GM21423 (cell line): ENCODE measurements around the gene AVEN.

Experiments used
- ATAC-seq: cut with Tn5 transposase; IDR thresholded peaks from one replicate; pipeline ENCODE4 v1.9.1; 2021; ENCODE audit warnings: mild to moderate bottlenecking, moderate library complexity; ENCODE audit not compliant: unreplicated experiment

The AVEN gene

DNA sequence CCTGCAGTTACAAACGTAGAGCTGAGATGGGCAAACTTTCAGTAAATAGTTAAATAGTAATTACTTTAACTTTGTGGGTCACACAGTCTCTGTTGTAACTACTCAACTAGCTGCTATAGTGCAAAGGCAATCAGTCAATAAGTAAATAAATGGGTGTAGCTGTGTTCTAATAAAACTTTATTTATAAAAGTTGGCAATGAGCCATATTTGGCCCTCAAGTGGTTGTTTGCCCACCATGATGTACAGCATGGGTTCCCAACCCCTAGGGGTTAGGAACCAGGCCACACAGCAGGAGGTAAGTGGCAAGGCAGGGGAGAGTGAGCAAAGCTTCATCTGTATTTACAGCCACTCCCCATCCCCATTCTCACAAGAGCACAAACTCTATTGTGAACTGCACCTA is 115.6 kb downstream of the AVEN start:
- no peak for ATAC-seq

DNA sequence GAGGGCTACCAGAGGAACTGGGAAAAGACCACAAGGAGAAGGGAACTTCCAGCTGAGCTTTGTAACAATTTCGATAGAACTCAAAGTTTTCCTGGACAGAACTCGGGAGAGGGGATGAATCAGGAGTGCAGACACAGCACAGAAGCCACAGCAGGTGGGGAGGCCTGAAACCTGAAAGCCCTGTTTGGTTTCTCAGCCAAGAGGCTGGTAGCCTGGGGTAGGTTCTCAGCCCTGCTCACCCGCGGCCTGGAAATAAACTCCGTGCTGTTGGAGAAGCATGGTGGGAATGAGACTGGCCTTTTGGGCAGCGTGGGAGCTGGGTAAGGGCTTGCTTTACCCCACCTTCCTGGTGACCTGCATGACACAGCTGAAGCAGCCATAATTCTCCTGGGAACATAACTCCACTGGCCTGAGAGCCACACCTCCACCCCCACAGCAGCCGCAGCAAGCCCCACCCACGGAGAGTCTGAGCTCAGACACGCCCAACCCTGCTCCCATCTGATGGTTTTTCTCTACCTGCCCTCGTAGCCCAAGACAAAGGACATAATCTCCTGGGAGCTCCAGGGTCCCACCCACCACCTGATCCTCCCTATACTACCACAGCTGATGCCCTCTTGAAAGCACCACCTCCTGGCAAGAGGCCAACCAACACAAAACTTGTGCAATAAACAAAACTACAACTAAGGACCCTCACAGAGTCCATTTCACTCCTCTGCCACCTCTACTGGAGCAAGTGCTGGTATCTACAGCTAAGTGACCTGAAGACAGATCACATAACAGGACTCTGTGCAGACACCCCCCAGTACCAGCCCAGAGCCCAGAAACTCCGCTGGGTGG is 123.2 kb downstream of the AVEN start:
- ATAC-seq: no peak

DNA sequence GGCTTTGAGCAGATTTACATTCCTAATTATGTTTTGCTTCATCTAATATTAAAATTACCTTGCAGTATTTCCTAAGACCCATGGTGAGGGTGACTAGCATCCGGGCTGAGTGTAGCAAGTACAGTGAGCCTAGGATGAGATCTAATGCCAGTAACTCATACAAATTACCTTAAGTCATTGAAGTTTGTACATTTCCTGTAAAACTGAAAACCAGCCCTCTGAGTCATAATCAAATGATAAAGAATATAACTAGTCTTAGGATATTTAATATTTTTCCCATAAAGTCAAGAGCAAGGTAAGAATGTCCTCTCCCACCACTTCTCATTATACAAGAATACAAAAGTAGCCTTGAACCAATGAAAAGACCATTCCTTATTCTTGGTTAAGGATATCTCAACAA is 125.5 kb downstream of the AVEN start:
- ATAC-seq: no peak

DNA sequence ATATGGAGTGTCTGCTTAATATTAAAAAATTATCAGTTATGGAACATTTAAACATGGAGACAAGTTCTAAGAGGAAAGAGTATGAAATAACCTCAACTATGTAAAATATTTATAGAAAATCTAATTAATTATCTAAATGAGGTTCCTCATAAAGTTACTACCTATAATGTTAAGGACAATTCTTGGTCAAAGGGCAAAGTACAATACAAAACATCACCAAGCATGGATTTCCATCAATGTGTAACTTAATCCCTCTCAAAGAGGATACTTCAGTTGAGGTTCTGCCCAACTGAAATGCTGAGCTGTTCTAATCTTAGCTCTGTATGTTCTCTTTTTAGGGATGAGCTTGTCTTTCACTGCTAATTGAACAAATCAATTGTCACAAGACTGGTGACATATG is 126.7 kb downstream of the AVEN start:
- no peak for ATAC-seq

DNA sequence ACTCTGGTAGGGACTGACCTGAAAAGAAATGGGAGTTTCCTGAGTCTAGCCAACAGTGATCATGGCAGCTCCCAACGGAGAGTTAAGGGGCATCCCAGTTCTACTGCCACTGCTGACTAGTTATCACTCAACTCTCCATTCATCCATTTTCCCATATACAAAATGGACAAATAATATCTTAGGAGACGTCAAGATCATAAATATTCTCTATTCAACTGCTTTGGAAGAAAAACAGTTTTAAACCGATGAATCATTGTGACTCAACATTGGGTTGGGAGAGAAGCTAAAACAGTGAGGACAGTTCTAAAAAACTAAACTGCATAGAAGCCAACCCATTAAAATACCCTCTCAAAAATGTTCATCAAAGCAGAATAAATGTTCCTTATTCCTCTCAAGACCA is 128.3 kb downstream of the AVEN start:
- ATAC-seq: no peak

DNA sequence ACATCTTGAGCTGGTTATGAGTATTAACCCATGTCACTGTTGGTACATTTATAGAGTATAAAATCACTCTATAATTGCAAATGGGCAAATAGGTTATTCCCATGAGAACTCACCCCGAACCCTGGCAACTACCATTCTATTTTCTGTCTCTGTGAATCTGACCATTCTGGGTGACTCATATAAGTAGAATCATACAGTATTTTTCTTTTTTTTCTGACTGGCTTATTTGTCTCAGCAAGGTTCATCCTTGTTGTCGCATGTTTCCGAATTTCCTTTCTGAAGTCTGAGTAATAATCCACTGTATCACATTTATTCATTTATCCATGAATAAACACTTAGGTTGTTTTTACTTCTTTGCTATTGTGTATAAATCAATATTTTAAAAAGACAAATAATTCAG is 130.6 kb downstream of the AVEN start:
- ATAC-seq: no peak

DNA sequence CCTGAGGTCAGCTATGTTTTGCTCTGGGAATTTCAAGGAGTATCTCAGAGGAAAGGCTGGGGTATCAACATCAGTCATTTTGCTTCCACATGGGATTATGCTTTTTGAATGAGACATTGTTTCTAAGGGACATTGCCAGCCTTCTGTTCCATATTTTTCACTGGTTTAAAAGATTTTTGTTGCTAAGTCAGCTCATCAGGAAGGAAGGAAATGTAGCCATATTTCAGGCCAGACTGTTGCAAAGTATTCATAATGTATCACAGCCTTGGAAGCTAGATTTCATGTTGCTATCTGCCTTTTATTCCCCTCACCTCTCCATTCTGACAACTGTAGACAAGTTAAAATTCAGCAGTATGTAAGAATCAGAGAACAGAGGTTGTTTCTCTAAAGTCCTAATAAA is 131.7 kb downstream of the AVEN start:
- ATAC-seq: no peak

DNA sequence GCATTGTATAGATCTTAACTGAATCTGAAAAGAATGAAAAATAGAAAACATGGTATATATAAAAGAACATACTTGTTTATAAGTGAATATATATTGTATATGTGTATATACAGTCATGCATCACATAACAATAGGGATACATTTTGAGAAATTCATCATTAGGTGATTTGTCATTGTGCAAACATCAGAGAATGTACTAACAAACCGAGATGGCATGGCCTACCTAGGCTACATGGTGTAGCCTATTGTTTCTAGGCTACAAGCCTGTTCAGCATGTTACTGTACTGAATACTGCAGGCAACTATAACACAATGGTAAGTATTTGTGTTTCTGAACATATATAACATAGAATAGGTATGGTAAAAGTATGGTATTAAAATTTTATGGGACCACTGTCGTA is 135.3 kb downstream of the AVEN start:
- no peak for ATAC-seq

DNA sequence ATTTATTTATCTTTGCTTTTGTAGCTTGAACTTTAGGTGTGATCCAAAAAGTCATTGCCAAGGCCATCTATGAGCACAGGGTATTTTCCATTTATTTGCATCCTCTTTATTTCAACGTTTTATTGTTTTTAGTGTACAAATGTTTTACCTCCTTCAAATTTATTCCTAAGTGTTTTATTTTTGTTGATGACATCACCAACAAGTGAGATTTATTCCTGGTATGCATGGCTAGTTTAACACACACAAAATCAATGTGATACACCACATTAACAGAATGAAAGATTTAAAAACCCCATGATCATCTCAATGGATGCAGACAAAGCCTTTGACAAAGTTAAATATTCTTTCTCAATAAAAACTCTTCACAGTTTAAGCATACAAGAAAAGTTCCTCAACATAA is 137.0 kb downstream of the AVEN start:
- no peak for ATAC-seq

DNA sequence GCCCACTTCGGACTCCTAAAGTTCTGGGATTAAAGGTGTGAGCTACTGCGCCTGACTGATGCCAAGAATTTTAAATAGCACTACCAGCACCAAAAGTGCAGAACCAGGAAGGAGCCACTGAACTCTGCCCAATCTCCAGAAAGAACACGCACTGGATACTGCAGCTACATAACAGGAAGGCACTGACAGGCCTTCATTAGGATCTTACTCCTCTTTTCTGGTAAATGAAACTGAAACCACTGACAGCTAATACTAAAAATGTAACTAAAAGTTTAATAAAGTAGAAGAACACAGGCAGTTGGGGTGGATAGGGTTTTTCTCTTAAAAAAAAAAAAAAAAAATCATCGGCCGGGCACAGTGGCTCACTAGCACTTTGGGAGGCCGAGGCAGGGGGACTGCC is 144.8 kb downstream of the AVEN start:
- peak; percentile 55 for ATAC-seq

DNA sequence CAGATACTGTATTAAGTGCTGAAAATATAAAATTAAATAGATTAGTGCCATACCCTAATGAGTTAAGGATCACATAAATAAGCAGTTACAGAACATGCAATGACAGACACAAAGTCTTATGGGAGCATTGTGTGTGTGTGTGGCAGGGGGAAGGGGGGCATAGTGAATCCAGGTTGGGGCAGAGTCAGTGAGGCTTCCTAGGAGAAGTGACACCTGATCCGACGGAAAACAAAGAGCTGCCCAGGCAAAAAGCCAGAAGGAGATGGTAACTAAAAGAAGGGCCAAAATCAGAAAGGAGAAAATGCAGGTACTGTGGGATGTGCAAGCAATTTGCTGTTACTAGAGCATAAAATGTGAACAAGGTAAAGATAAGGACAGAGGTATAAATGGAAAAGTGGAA is 150.8 kb downstream of the AVEN start:
- ATAC-seq: no peak

DNA sequence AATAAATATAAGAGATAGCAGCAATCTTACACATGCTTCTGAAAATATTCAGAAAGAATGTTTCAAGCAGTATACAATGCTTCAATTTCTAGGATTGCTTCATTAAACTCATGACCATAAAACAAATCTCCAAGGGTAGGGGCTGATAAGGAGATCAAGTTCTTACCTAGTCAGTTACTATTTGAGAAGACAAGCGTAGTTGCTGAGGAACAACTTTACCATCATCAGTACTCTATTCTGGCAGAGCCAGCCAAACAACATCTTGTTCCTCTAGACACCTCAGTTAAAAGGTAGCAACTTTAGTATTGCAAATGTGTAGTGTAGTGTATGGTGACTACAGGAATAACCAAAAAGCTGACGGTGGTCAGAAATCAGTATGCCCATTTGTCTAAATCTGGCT is 156.1 kb downstream of the AVEN start:
- ATAC-seq: no peak

DNA sequence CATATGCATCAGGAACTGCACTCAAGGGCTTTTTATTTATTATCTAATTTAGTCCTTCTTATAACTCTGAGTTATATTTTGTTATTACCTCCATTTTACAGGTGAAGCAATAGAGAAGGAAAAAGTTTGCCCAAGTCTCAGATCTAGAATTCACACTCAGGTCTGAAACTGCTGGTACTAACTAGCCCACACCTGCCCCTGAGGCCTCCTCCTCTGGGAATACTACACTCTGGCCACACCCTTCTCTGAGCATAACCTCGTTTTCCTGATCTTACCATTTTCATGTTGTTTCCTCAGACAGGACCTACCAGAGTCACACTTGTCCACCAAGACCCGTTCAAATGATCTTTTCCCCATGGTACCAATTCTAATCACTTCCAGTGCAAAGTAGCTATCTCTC is 164.8 kb downstream of the AVEN start:
- no peak for ATAC-seq

DNA sequence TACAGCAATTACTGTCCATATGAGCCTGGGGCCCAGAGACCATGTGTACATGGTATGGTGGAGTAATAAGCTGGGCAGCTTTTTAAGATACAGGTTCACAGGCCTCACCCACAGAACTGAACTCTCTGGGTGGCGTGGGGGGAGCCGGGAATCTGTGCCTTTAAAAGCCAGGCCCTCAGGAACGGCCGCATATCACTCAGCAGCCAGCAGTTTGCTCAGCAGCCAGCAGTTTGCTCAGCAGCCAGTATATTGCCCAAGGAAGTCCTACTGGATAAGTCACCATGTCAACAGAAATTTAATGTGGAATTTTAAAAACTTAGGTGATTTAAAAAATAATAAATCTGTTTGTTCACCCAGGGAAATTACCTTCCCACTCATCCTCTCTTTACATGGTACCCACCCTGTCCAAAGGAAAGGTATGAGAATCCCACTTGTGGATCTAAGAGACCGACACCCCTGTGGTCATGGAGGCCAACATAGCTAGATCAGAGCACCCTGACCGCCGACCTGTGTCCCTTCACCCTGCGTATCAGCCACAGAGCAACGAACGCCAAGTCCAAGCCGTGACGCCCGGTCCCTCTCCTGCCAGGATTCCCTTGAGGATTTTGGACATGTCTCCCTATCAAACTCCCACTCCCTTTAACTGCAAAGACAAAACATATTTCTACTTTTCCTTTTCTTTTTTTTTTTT is 166.4 kb downstream of the AVEN start:
- no peak for ATAC-seq

DNA sequence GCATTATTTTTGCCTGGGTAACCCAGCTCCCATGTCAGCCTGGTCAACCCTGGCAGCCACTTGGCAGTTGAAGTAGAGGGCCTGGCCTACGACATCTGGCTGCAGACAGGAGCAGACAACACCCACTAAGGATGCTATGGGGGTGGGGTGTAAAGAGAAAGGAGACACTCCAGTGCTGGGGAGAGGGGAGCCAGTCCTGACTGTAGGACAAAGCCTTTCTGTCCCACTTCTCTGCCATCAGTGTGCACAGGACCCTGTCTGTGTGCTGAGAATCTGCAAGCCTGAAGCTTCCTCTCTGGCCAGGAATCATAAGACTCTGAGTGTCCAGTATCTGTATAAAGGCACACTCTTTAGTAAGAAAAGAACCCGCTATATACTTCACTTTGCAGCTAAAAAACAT is 167.0 kb downstream of the AVEN start:
- no peak for ATAC-seq

DNA sequence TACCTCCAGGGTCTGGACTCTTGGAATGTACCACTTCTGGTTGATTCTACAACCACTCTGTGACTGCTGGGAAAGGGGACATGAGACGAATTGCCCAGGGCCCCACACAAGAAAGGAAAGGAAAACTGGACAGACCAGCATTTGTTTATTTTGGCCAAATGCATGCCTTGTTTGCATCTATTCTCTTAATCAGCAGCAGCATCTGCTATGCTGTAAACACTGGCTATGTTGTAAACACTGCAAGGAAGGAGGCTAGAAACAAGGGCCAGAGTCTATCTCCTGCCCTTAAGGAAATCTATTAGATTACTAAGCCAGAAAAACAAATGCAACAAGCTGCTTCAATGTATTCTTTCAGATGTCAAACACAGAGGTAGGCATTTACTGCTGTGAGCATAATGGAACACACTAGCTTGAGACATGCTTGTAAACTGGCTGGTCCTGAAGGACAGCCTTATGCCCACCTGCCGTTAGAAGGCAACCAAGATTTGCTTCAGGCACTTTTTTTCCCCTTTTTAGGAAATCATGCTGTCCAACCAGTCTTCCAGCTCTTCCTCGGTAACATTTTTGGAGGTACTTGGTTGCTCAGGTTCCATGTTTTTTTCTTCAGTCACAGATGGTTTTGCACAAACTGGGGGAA is 172.8 kb downstream of the AVEN start:
- no peak for ATAC-seq

DNA sequence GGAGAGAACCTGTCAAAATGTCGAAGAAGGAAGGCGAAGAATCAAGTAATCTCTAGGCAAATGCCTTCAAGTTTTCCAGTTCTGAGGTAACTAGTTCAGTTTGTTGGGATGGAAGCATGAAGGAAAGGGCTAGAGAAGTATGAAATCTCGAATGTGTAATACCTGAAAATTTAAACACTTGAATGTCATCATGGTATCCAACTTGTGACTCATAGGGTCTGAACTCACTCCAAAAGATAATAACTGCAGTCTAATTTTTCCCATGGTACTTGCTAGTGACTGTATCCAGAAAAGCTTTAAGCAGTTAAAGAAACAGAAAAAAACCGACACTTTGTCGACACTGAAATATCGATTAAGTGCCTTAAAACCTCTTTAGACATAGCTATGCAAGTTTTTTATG is 173.6 kb downstream of the AVEN start:
- ATAC-seq: no peak

DNA sequence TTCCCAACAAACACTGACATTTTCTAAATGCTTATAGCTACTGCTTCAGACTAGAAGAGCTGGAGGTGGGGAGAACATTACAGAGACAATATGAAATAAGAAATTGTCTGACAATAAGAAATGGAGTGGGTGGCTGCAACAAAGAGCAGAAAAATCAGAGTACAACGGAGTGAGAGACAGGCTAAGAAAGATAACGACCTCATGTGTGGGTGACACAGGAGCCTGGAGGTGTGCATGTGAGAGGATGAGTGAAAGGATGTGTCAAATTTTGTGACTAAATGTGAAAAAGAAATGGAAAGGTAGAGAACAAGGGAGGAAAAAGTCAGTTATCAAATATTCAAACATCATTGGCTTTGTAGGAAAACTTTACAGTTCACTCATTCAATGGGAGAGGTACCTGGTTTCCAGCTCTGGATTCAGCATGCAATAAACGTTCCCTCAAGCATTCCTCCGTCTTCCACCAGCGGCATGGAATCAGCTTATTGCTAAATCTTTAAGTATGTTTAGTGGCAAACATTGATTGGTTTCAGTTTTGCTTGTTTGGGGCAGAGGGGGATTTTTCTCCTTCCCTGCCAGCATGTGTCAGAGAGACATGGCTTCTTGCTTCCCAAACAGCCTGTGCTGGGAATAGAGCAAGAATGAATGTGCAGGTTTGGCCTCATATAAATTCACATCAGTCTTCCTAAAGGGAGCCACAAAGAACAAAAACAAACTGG is 174.5 kb downstream of the AVEN start:
- ATAC-seq: no peak

DNA sequence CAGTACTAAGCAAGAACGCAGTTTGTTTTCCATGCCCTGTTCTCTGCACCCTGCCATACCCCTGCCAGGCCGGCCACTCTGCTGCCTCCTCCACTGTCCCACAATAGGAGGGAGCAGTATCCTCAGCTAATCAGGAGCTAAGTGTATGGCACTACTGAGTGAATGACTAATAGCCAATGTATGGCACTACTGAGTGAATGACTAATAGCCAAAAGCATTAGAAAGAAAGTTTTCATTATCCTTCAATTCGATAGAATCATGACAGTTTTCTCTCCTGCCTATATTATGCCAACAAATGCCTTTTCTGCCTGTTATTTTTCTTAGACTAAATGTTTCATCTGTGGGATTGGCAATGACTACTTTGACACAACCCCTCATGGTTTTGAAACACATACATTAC is 178.2 kb downstream of the AVEN start:
- ATAC-seq: no peak

DNA sequence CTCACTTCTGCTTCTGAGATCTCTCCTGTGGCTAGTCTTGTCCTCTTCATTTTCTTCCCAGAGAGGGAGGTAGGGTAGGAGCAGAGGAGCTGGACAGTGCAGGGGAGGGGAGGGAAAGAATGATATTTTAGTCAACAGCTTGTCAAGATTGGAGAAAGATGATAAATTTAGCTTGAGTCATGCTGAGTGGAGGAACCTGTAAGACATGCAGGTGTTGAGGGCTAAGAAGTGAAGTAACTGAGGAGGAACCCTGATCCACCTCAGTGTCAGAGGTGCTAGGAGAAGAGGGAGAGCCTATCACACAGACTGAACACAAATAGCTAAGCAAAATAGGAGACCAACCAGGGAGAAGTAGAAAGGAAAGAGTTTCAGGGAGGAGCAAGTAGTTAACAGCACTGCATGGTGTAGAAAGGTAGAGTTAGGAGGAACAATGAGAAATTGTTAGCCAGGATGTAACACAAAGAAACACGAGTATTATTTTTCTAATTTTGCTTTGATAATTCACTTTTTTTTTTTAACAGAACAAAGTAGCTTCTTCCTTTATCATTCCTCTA is 178.9 kb downstream of the AVEN start:
- ATAC-seq: no peak

DNA sequence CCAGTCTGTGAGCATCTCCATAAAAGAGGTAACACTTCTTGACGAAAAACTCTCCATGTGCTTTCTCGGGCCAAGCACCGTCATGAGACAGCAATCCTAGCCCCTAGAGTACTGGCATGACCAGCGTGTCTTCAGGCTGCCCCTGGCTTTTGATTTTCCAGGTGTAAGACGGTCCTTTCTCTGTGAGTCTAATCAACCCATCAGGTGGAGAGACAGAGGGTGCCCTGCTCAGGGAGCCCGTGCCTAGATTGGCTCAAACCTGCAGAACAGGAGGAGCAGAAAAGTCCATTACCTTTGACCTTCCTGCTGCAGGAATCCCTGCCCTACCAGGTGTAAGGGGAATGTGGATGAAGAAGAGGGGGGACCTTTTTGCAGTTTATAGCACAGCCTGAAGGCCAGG is 180.2 kb downstream of the AVEN start:
- no peak for ATAC-seq
